ENCODE data around the gene GALNTL6. TPM values are rescaled to one million over a fixed set of nuclear protein-coding genes. Genes with fewer than 3 reads are reported as not detected.

GALNTL6 gene
- total RNA-seq, 1 experiment from 2014 or later = not detected

DNA sequence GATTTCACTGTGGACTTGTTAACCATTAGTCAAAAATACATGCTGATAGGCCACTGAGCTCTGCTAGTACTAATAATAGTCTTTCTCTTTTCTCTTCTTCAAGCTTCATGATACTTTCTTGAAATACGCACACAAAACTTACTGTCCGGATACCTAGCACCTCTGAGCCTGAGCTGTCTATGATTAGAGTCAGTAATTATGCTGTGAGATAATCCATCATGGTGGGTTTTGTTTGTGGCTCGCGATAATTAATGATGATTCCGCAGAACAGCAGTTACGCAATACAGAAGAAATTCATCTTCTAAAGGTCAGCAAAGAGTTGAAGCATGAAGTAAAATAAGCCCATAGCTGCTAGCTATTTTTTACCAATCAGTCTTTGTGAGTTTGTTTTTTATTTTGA lies 843.9 kb downstream of the GALNTL6 start:
- TF ChIP-seq TCF7L2 (IDR thresholded peaks at IDR 0.05; ENCODE audit: borderline replicate concordance, extremely low read depth, insufficient read depth, insufficient read length) (no peak), SIN3A (IDR thresholded peaks at IDR 0.05; ENCODE audit: low read depth) (no peak), EZH2phosphoT487 (IDR thresholded peaks at IDR 0.05; ENCODE audit: borderline replicate concordance) (no peak), ZFX (IDR thresholded peaks at IDR 0.05) (no peak), ELF1 (IDR thresholded peaks at IDR 0.05; ENCODE audit: borderline replicate concordance, low read depth) (no peak), POLR2AphosphoS5 (IDR thresholded peaks at IDR 0.05; ENCODE audit: low read depth, low read length) (no peak), ZBTB33 (IDR thresholded peaks at IDR 0.05; ENCODE audit: extremely low read depth, insufficient replicate concordance, low read length) (no peak), MAX (IDR thresholded peaks at IDR 0.05) (no peak), JUND (IDR thresholded peaks at IDR 0.05) (no peak), EZH2 (IDR thresholded peaks at IDR 0.05) (no peak), RAD21 (IDR thresholded peaks at IDR 0.05; ENCODE audit: low read depth) (no peak)
- TF ChIP-seq, protein P1, sequence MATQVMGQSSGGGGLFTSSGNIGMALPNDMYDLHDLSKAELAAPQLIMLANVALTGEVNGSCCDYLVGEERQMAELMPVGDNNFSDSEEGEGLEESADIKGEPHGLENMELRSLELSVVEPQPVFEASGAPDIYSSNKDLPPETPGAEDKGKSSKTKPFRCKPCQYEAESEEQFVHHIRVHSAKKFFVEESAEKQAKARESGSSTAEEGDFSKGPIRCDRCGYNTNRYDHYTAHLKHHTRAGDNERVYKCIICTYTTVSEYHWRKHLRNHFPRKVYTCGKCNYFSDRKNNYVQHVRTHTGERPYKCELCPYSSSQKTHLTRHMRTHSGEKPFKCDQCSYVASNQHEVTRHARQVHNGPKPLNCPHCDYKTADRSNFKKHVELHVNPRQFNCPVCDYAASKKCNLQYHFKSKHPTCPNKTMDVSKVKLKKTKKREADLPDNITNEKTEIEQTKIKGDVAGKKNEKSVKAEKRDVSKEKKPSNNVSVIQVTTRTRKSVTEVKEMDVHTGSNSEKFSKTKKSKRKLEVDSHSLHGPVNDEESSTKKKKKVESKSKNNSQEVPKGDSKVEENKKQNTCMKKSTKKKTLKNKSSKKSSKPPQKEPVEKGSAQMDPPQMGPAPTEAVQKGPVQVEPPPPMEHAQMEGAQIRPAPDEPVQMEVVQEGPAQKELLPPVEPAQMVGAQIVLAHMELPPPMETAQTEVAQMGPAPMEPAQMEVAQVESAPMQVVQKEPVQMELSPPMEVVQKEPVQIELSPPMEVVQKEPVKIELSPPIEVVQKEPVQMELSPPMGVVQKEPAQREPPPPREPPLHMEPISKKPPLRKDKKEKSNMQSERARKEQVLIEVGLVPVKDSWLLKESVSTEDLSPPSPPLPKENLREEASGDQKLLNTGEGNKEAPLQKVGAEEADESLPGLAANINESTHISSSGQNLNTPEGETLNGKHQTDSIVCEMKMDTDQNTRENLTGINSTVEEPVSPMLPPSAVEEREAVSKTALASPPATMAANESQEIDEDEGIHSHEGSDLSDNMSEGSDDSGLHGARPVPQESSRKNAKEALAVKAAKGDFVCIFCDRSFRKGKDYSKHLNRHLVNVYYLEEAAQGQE (IDR thresholded peaks at IDR 0.05; ENCODE audit: low read depth) = no peak
- TF ChIP-seq, protein P2, sequence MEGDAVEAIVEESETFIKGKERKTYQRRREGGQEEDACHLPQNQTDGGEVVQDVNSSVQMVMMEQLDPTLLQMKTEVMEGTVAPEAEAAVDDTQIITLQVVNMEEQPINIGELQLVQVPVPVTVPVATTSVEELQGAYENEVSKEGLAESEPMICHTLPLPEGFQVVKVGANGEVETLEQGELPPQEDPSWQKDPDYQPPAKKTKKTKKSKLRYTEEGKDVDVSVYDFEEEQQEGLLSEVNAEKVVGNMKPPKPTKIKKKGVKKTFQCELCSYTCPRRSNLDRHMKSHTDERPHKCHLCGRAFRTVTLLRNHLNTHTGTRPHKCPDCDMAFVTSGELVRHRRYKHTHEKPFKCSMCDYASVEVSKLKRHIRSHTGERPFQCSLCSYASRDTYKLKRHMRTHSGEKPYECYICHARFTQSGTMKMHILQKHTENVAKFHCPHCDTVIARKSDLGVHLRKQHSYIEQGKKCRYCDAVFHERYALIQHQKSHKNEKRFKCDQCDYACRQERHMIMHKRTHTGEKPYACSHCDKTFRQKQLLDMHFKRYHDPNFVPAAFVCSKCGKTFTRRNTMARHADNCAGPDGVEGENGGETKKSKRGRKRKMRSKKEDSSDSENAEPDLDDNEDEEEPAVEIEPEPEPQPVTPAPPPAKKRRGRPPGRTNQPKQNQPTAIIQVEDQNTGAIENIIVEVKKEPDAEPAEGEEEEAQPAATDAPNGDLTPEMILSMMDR (IDR thresholded peaks at IDR 0.05 in 2 of 3, conservative IDR thresholded peaks at IDR 0.05 in 1 of 3; ENCODE audit: borderline replicate concordance in 1 of 3, insufficient read depth in 1 of 3, low read depth in 2 of 3, low read length in 2 of 3) = no peak
- TF ChIP-seq, protein P3, sequence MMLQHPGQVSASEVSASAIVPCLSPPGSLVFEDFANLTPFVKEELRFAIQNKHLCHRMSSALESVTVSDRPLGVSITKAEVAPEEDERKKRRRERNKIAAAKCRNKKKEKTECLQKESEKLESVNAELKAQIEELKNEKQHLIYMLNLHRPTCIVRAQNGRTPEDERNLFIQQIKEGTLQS (IDR thresholded peaks at IDR 0.05) = no peak
- H3K9ac ChIP-seq (ENCODE audit: low read length) = no peak overlapping the region
- H3K4me2 ChIP-seq (ENCODE audit: low read length) = no peak overlapping the region
- DNase-seq (ENCODE audit: low read depth, low spot score) = no peak
- ChIA-PET RAD21 (ENCODE audit: low non-redundant PET in 1 of 2, low total read pairs in 2 of 2, uncharacterized antibody in 2 of 2, unreplicated experiment in 2 of 2) (no interaction called here), POLR2A (no interaction called here), CTCF (no interaction called here)
- ATAC-seq = no peak
- H3K4me1 ChIP-seq (ENCODE audit: control insufficient read depth in 1 of 2, insufficient read depth in 2 of 2, low read length in 2 of 2) = no peaks in the 10 kb centered on the region
- no peaks in the 10 kb centered on the region for H3K79me2 ChIP-seq (ENCODE audit: insufficient read depth, low read length)
- H4K20me1 ChIP-seq (ENCODE audit: insufficient read depth) = no peaks in the 10 kb centered on the region
- no peak overlapping the region for H3K27ac ChIP-seq (ENCODE audit: low read depth, low read length)
- intact Hi-C loops (cut with micrococcal nuclease) = no loop called here
- H2AFZ ChIP-seq (ENCODE audit: low read depth, low read length, poor library complexity, severe bottlenecking) = no peak overlapping the region
- H3K9me2 ChIP-seq (ENCODE audit: insufficient read depth) = no peaks in the 10 kb centered on the region
- H3K36me3 ChIP-seq (ENCODE audit: control insufficient read depth in 1 of 2, insufficient read depth in 2 of 2, low read length in 2 of 2) = no peaks in the 10 kb centered on the region
- H3K4me3 ChIP-seq (replicated peaks in 1 of 2; ENCODE audit: low read depth in 1 of 2, low read length in 2 of 2) = no peak overlapping the region
- H3K27me3 ChIP-seq (ENCODE audit: insufficient read depth, low read length) = no peaks in the 10 kb centered on the region
- no TSS peak for BruUV-seq (replicated peaks)
- no peaks in the 10 kb centered on the region for H3K9me3 ChIP-seq (ENCODE audit: control insufficient read depth in 1 of 2, insufficient read depth in 1 of 2, low read depth in 1 of 2, low read length in 2 of 2)
